HG03060 (cell line): ENCODE measurements around the gene CCDC73.
"Not testable (repeated sequence)": the region's sequence is repeated elsewhere in the genome, so short reads cannot be mapped to it uniquely, and the experiment has no call there.

Experiments used
- ATAC-seq: cut with Tn5 transposase; IDR thresholded peaks from one replicate; pipeline ENCODE4 v1.9.1; 2021; ENCODE audit warnings: low read depth, moderate number of reproducible peaks; ENCODE audit not compliant: unreplicated experiment

The CCDC73 gene

DNA sequence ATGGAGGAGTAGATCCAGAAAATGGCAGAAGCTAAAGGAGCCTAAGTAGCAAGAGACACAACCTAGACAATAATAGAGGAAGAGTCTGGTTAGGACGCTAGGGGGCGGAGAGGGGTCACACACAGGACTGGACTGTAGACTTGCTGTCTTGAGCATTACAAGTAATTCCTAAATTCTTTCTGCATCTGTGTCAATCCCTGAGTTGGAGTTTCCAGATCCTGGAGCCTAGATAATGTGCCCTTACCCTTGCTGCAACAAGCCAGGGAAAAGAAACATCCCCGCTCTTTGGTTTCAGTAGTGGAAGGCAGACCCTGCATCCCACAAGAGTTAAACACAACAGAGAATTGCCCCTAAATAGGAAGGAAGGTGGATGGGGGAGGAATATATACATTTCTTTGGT is 14.9 kb upstream of the CCDC73 start:
- peak; percentile 65 for ATAC-seq

- ATAC-seq, result no peak
Observed at GRCh38 chr11:32796425-32796824, 2.0 kb upstream of the CCDC73 start.

DNA sequence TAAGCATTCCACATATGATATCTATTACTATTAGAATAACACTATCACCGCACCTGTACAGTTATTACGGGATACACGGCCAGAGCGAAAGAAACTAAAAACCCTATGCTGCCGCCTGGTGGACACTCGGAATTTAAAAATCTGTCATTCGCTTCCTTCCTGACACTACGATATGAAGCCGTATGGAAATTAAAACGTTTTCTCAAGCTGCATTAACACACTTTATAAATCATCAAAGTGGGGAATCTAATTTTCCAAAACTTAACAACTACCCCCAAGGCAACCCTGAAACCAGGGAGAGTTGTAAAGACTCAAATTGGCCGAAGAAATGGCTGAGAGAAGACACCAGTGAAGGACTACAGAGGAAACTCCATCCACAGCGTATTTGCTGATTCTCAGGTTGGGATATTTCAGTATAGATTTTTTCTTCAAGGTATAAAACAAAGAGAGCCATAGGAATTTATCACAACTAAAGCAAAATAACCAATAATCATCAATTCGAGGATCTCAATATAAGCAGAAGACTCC is 1.4 kb downstream of the CCDC73 start:
- ATAC-seq, result no peak

GRCh38 chr11:32792111-32792947 is 2.1 kb downstream of the CCDC73 start:
- no peak for ATAC-seq

- no peak for ATAC-seq
Observed at GRCh38 chr11:32790916-32791315, 3.5 kb downstream of the CCDC73 start.

DNA sequence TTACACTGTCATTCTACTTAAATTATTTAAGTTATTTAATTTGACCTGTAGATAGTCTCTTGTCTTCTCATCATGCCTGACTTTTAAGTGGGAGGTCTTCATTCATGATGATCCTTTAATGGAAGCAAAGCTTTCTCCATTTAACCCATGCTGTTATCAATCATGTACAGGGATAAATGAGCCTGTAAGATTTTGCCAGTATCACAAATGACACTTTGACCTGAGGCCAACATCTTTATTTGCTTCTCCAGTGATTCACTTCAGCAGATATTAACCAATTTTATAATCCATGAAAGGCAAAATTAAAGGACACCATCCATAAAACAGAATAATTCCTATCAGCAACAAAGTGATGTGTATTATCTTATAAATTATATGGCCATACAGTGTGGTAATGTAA is 7.7 kb downstream of the CCDC73 start:
- ATAC-seq, result no peak

GRCh38 chr11:32785262-32785661 is 9.2 kb downstream of the CCDC73 start:
- no peak for ATAC-seq

GRCh38 chr11:32781721-32782120 is 12.7 kb downstream of the CCDC73 start:
- no peak for ATAC-seq

DNA sequence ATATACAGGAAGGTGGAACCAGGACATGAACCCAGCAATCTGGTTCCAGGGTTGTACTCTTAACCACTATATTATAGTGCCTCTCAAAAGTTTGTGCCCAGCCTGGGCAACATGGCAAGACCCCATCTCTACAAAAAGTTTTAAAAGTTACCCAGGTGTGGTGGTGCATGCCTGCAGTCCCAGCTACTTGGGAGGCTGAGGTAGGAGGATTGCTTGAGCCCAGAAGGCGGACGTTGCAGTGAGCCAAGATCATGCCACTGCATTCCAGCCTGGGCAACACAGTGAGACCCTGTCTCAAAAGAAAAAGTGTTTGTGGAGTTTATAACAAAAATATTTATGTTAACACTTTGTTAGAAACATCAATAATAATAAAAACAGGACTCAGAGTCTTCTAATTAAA is 13.6 kb downstream of the CCDC73 start:
- not testable (repeated sequence) for ATAC-seq

GRCh38 chr11:32779136-32779535 is 15.3 kb downstream of the CCDC73 start:
- no peak for ATAC-seq

DNA sequence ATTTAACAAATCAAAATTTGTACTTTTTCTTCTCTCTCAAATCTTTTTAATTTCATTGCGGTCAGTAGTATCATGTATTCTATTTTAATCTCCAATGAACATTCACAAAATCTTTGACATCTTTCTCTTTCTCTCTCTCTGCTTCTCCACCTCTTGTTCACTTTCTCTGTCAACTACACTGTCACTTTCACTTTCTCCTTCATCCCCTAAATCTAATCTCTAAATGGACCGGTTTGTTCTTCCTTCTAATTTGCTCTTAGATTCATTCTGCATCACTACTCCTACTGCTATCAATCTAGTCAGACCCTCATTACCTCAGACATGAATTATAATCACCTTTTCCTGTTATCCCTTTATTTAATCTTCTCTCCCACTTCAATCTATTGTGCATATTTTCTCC is 18.6 kb downstream of the CCDC73 start:
- no peak for ATAC-seq

- no peak for ATAC-seq
Observed at GRCh38 chr11:32774081-32774480, 20.4 kb downstream of the CCDC73 start.

DNA sequence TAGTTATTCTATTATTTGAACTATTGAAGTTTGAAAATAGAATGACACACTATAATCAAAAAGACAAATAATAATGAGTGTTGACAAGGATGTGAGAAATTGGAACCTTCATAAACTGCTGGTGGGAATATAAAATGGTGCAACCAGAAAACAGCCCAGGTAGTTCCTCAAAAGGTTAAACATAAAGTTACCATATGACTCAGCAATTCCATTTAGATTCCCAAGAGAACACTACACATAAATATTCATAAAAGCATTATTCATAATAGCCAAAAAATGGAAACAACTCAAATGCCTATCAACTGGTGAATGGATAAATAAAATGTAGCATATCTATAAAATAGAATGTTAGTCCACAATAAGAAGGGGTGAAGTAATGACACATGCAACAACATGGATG is 21.7 kb downstream of the CCDC73 start:
- ATAC-seq, result no peak

DNA sequence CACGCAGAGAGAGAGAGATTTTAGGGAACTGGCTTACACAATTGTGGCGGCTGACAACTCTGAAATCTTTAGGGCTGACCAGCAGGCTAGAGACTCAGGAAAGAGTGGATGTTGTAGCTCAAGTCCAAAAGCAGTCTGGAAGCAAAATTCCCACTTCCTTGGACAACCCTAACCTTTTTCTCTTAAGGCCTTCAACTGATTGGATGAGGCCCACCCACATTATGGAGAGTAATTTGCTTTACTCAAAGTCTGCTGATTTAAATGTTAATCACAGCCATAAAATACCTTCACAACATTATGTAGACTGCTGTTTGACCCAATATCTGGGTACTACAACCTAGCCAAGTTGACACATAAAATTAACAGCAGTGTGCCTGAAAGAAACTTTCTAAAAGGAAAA is 32.7 kb downstream of the CCDC73 start:
- not testable (repeated sequence) for ATAC-seq

GRCh38 chr11:32758291-32758690 is 36.2 kb downstream of the CCDC73 start:
- ATAC-seq, result no peak

GRCh38 chr11:32753181-32753580 is 41.3 kb downstream of the CCDC73 start:
- not testable (repeated sequence) for ATAC-seq

GRCh38 chr11:32752001-32752400 is 42.5 kb downstream of the CCDC73 start:
- ATAC-seq, result no peak

- no peak for ATAC-seq
Observed at GRCh38 chr11:32751381-32751780, 43.1 kb downstream of the CCDC73 start.

DNA sequence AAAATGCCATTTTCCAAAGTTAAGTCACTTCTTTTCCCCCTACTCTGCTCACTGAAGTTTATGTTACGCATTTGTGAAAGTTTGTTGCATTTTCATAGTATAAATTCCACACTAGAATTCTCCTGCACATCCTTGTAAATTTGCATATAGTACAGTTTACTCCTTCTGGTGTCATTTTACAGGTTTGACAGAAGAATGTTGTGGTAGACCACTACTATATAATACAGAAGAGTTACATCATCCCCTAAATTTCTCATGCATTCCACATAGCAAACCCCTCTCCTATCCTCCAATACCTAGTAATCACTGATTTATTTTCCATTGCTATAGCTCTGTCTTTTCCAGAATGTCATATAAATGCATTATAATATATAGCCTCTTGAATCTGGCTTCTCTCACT is 64.5 kb downstream of the CCDC73 start:
- no peak for ATAC-seq

DNA sequence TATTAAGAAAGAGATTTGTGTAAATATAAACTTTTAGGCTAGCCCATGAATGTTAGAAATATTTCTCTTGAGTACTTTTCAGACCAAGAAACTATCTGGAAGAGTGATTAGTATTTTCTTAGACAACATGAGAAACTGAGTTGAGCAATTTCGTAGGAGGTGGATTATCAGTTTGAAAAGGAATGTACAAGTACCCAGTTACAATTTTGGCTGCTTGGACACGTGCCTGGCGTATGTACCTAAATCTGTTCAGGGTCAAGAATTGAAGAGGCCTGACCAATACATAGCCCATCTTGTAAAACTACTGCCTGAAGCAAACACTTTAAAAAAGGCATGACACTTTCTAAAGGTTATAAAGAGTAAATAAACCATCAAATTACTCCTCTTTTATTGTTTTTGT is 71.1 kb downstream of the CCDC73 start:
- no peak for ATAC-seq

DNA sequence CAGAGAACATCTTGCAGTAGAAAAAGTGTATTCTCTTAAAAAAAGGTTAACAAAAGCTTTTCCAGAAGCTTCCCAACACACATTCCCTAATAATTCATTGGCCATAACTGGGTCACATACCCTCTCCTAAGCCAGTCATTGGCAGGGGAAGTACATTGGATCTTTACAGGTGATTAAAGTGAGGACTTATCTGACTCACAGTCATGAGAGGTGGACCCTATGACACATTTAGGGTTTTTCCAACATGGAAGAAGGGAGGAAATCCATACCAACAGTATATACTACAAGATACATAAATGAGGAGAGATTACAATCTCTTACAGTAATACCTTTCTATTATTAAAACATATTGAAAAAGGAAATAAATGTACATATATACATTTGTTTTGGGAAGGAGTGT is 72.2 kb downstream of the CCDC73 start:
- ATAC-seq, result no peak

DNA sequence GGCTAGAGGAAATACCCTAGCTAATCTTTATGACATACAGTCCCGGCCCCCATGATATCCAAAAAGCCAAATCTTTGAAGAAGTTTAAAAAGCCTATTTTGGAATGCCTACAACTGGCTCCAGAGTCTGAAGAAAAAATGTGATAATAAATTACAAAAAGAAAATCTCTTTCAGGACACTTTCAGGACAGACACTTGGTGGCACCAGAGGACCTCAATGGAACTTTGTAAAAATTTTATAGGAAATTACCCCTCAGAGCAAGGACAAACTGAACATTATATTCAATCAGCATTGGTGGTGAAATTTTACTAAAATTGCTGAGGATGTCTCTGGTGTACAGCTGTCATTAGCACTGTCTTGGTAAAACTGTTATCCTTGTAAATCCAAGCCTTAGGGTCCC is 81.0 kb downstream of the CCDC73 start:
- no peak for ATAC-seq
